Measurements from ENCODE around the gene CFAP74.
"Not testable (repeated sequence)": the region's sequence is repeated elsewhere in the genome, so short reads cannot be mapped to it uniquely, and the experiment has no call there.

The CFAP74 gene

GRCh38 chr1:1937061-1937460 lies 66.5 kb downstream of the CFAP74 start:
- H3K4me3 ChIP-seq (ENCODE audit: low read depth, low read length): no peak overlapping the region
- no peaks in the 10 kb centered on the region for H3K36me3 ChIP-seq (ENCODE audit: control insufficient read depth, insufficient read depth, low read length)
- H3K4me1 ChIP-seq (ENCODE audit: control insufficient read depth, insufficient read depth, low read length): no peaks in the 10 kb centered on the region
- peaks cover 3% of the 10 kb centered on the region for H3K9me3 ChIP-seq (ENCODE audit: control insufficient read depth, insufficient read depth, low read length)
- H3K27me3 ChIP-seq (ENCODE audit: control insufficient read depth, insufficient read depth, low read length): no peaks in the 10 kb centered on the region
- H3K9ac ChIP-seq (ENCODE audit: low read depth, low read length): no peak overlapping the region

GRCh38 chr1:1934848-1935247 lies 68.7 kb downstream of the CFAP74 start:
- H3K36me3 ChIP-seq (ENCODE audit: control insufficient read depth, insufficient read depth, low read length); H3K4me1 ChIP-seq (ENCODE audit: control insufficient read depth, insufficient read depth, low read length); H3K9me3 ChIP-seq (ENCODE audit: control insufficient read depth, insufficient read depth, low read length): not testable (repeated sequence)

GRCh38 chr1:1929639-1930545 lies 73.7 kb downstream of the CFAP74 start:
- no peak overlapping the region for H3K4me3 ChIP-seq (ENCODE audit: low read depth, low read length)
- peaks cover 3% of the 10 kb centered on the region for H3K9me3 ChIP-seq (ENCODE audit: control insufficient read depth, insufficient read depth, low read length)
- no peaks in the 10 kb centered on the region for H3K36me3 ChIP-seq (ENCODE audit: control insufficient read depth, insufficient read depth, low read length)
- H3K27me3 ChIP-seq (ENCODE audit: control insufficient read depth, insufficient read depth, low read length): no peaks in the 10 kb centered on the region
- no peak overlapping the region for H3K9ac ChIP-seq (ENCODE audit: low read depth, low read length)
- no peaks in the 10 kb centered on the region for H3K4me1 ChIP-seq (ENCODE audit: control insufficient read depth, insufficient read depth, low read length)

More at GRCh38 chr1:1934848-1935247, 68.7 kb downstream of the CFAP74 start:
- not testable (repeated sequence) for H3K4me3 ChIP-seq (ENCODE audit: low read depth, low read length); H3K9ac ChIP-seq (ENCODE audit: low read depth, low read length); H3K27me3 ChIP-seq (ENCODE audit: control insufficient read depth, insufficient read depth, low read length)

GRCh38 chr1:1929102-1929638 lies 74.4 kb downstream of the CFAP74 start:
- Histone ChIP-seq H3K36me3 (ENCODE audit: control insufficient read depth, insufficient read depth, low read length) (no peaks in the 10 kb centered on the region), H3K4me1 (ENCODE audit: control insufficient read depth, insufficient read depth, low read length) (no peaks in the 10 kb centered on the region), H3K9ac (ENCODE audit: low read depth, low read length) (no peak overlapping the region), H3K4me3 (ENCODE audit: low read depth, low read length) (no peak overlapping the region), H3K9me3 (ENCODE audit: control insufficient read depth, insufficient read depth, low read length) (no peaks in the 10 kb centered on the region), H3K27me3 (ENCODE audit: control insufficient read depth, insufficient read depth, low read length) (no peaks in the 10 kb centered on the region)

GRCh38 chr1:1928231-1929101 lies 75.1 kb downstream of the CFAP74 start:
- Histone ChIP-seq H3K27me3 (ENCODE audit: control insufficient read depth, insufficient read depth, low read length) (no peaks in the 10 kb centered on the region), H3K9me3 (ENCODE audit: control insufficient read depth, insufficient read depth, low read length) (no peaks in the 10 kb centered on the region), H3K4me3 (ENCODE audit: low read depth, low read length) (no peak overlapping the region), H3K9ac (ENCODE audit: low read depth, low read length) (no peak overlapping the region), H3K36me3 (ENCODE audit: control insufficient read depth, insufficient read depth, low read length) (no peaks in the 10 kb centered on the region), H3K4me1 (ENCODE audit: control insufficient read depth, insufficient read depth, low read length) (no peaks in the 10 kb centered on the region)

- Histone ChIP-seq H3K9ac (ENCODE audit: low read depth, low read length) (no peak overlapping the region), H3K36me3 (ENCODE audit: control insufficient read depth, insufficient read depth, low read length) (no peaks in the 10 kb centered on the region), H3K4me1 (ENCODE audit: control insufficient read depth, insufficient read depth, low read length) (no peaks in the 10 kb centered on the region)
These were observed 75.8 kb downstream of the CFAP74 start for GRCh38 chr1:1927751-1928150.

GRCh38 chr1:1926886-1927660 lies 76.5 kb downstream of the CFAP74 start:
- Histone ChIP-seq H3K4me1 (ENCODE audit: control insufficient read depth, insufficient read depth, low read length) (no peaks in the 10 kb centered on the region), H3K36me3 (ENCODE audit: control insufficient read depth, insufficient read depth, low read length) (no peaks in the 10 kb centered on the region), H3K9ac (ENCODE audit: low read depth, low read length) (no peak overlapping the region)

More at GRCh38 chr1:1927751-1928150, 75.8 kb downstream of the CFAP74 start:
- Histone ChIP-seq H3K9me3 (ENCODE audit: control insufficient read depth, insufficient read depth, low read length) (no peaks in the 10 kb centered on the region), H3K27me3 (ENCODE audit: control insufficient read depth, insufficient read depth, low read length) (no peaks in the 10 kb centered on the region), H3K4me3 (ENCODE audit: low read depth, low read length) (no peak overlapping the region)

GRCh38 chr1:1926346-1926811 lies 77.2 kb downstream of the CFAP74 start:
- Histone ChIP-seq H3K4me3 (ENCODE audit: low read depth, low read length) (no peak overlapping the region), H3K27me3 (ENCODE audit: control insufficient read depth, insufficient read depth, low read length) (no peaks in the 10 kb centered on the region), H3K4me1 (ENCODE audit: control insufficient read depth, insufficient read depth, low read length) (no peaks in the 10 kb centered on the region), H3K36me3 (ENCODE audit: control insufficient read depth, insufficient read depth, low read length) (no peaks in the 10 kb centered on the region), H3K9me3 (ENCODE audit: control insufficient read depth, insufficient read depth, low read length) (no peaks in the 10 kb centered on the region), H3K9ac (ENCODE audit: low read depth, low read length) (no peak overlapping the region)

More at GRCh38 chr1:1926886-1927660, 76.5 kb downstream of the CFAP74 start:
- H3K4me3 ChIP-seq (ENCODE audit: low read depth, low read length): no peak overlapping the region
- no peaks in the 10 kb centered on the region for H3K9me3 ChIP-seq (ENCODE audit: control insufficient read depth, insufficient read depth, low read length)
- no peaks in the 10 kb centered on the region for H3K27me3 ChIP-seq (ENCODE audit: control insufficient read depth, insufficient read depth, low read length)

GRCh38 chr1:1925437-1926345 lies 77.9 kb downstream of the CFAP74 start:
- no peak overlapping the region for H3K4me3 ChIP-seq (ENCODE audit: low read depth, low read length)
- H3K4me1 ChIP-seq (ENCODE audit: control insufficient read depth, insufficient read depth, low read length): no peaks in the 10 kb centered on the region
- no peaks in the 10 kb centered on the region for H3K9me3 ChIP-seq (ENCODE audit: control insufficient read depth, insufficient read depth, low read length)
- H3K27me3 ChIP-seq (ENCODE audit: control insufficient read depth, insufficient read depth, low read length): no peaks in the 10 kb centered on the region
- no peak overlapping the region for H3K9ac ChIP-seq (ENCODE audit: low read depth, low read length)
- no peaks in the 10 kb centered on the region for H3K36me3 ChIP-seq (ENCODE audit: control insufficient read depth, insufficient read depth, low read length)

GRCh38 chr1:1924849-1925248 lies 78.7 kb downstream of the CFAP74 start:
- no peaks in the 10 kb centered on the region for H3K9me3 ChIP-seq (ENCODE audit: control insufficient read depth, insufficient read depth, low read length)
- H3K36me3 ChIP-seq (ENCODE audit: control insufficient read depth, insufficient read depth, low read length): no peaks in the 10 kb centered on the region
- H3K4me1 ChIP-seq (ENCODE audit: control insufficient read depth, insufficient read depth, low read length): no peaks in the 10 kb centered on the region
- no peak overlapping the region for H3K4me3 ChIP-seq (ENCODE audit: low read depth, low read length)
- H3K9ac ChIP-seq (ENCODE audit: low read depth, low read length): no peak overlapping the region
- no peaks in the 10 kb centered on the region for H3K27me3 ChIP-seq (ENCODE audit: control insufficient read depth, insufficient read depth, low read length)

All from iPS-15b (cell line).